IMR-90 (cell line): ENCODE data around the gene PRM3. TPM values are rescaled to one million over a fixed set of nuclear protein-coding genes. Genes with fewer than 3 reads are reported as not detected.
A peak's percentile ranks its signal among the peaks of the same experiment; 100 is the strongest.

Experiments used
- ATAC-seq: fragments of 200-7000 bp; cut with Tn5 transposase; 2 replicates; pipeline ENCODE4 v1.9.1; 2020; ENCODE audit warnings: low read depth, mild to moderate bottlenecking, moderate library complexity
- BruUV-seq: library from RNA; stranded (reverse); fragments of 400-500 nt; replicated peaks from 2 replicates; lab custom pipeline; 2021; lab: Mats Ljungman, UMichigan
- CTCF ChIA-PET: fragments of 300-600 bp; formaldehyde crosslinking; extraction: SDS; loops from one replicate; lab custom pipeline; 2021; ENCODE audit warnings: antibody characterized with exemption; lab: Yijun Ruan, JAX
- POLR2A ChIA-PET: fragments of 300-600 bp; sonication (Branson Sonifier 250); formaldehyde crosslinking; loops from one replicate; lab custom pipeline; 2022; ENCODE audit warnings: antibody characterized with exemption; ENCODE audit not compliant: unreplicated experiment; lab: Charles Lee
- DNase-seq: peaks from one replicate; pipeline ENCODE4 v3.0.0; 2013
- H2AFZ ChIP-seq: replicated peaks from 2 replicates; pipeline ENCODE3; 2013; ENCODE audit warnings: low read length, mild to moderate bottlenecking; ENCODE audit not compliant: poor library complexity
- H2AK5ac ChIP-seq: 2 replicates; pipeline ENCODE4 v1.6.1; 2013; ENCODE audit warnings: low read depth, low read length, inconsistent platforms
- H2AK9ac ChIP-seq: replicated peaks from 2 replicates; pipeline ENCODE3; 2013; ENCODE audit warnings: mild to moderate bottlenecking, low read depth, low read length, moderate library complexity; ENCODE audit not compliant: poor library complexity
- H2BK120ac ChIP-seq: 2 replicates; pipeline ENCODE4 v1.6.1; 2013; ENCODE audit warnings: low read depth, low read length, inconsistent platforms
- H2BK15ac ChIP-seq: 3 replicates; pipeline ENCODE4 v1.6.1; 2013; ENCODE audit warnings: low read depth, low read length, inconsistent platforms
- H2BK20ac ChIP-seq: 2 replicates; pipeline ENCODE4 v1.6.1; 2013; ENCODE audit warnings: low read depth, mild to moderate bottlenecking, inconsistent platforms, low read length, moderate library complexity
- H2BK5ac ChIP-seq: 2 replicates; pipeline ENCODE4 v1.6.1; 2013; ENCODE audit warnings: mild to moderate bottlenecking, low read depth, low read length, inconsistent platforms; ENCODE audit not compliant: poor library complexity, severe bottlenecking
- H3K14ac ChIP-seq: replicated peaks from 2 replicates; pipeline ENCODE4 v1.6.1; 2013; ENCODE audit warnings: low read depth, low read length, inconsistent platforms
- H3K18ac ChIP-seq: 2 replicates; pipeline ENCODE4 v1.6.1; 2013; ENCODE audit warnings: low read depth, low read length, control low read depth
- H3K23ac ChIP-seq: 2 replicates; pipeline ENCODE4 v1.6.1; 2013; ENCODE audit warnings: low read depth, low read length, inconsistent platforms
- H3K27ac ChIP-seq: 2 replicates; pipeline ENCODE4 v1.5.1; 2013; ENCODE audit warnings: mild to moderate bottlenecking, control low read depth, low read length; ENCODE audit not compliant: insufficient read depth
- H3K27me3 ChIP-seq: 2 replicates; pipeline ENCODE4 v1.6.1; 2013; ENCODE audit warnings: low read length; ENCODE audit not compliant: control insufficient read depth, insufficient read depth
- H3K36me3 ChIP-seq: 2 replicates; pipeline ENCODE4 v1.6.1; 2013; ENCODE audit warnings: low read length, mixed read lengths; ENCODE audit not compliant: control insufficient read depth, insufficient read depth
- H3K4ac ChIP-seq: 2 replicates; pipeline ENCODE4 v1.6.1; 2013; ENCODE audit warnings: low read depth, low read length, inconsistent platforms
- H3K4me1 ChIP-seq: 2 replicates; pipeline ENCODE4 v1.6.1; 2013; ENCODE audit warnings: low read length, mixed read lengths; ENCODE audit not compliant: control insufficient read depth, insufficient read depth
- H3K4me2 ChIP-seq: 2 replicates; pipeline ENCODE4 v1.6.1; 2013; ENCODE audit warnings: low read depth, mild to moderate bottlenecking, control low read depth, low read length, moderate library complexity
- H3K4me3 ChIP-seq: 2 replicates; pipeline ENCODE4 v1.5.1; 2013; ENCODE audit warnings: low read depth, mild to moderate bottlenecking, control low read depth, low read length, moderate library complexity; ENCODE audit not compliant: insufficient read depth
- H3K56ac ChIP-seq: 2 replicates; pipeline ENCODE4 v1.6.1; 2013; ENCODE audit warnings: low read length, inconsistent platforms; ENCODE audit not compliant: insufficient read depth; ENCODE audit errors: extremely low read depth
- H3K79me1 ChIP-seq, 2 experiments: 2 replicates each; pipeline ENCODE4 v1.6.1; 2013; ENCODE audit warnings: low read length in 2 of 2, inconsistent platforms in 1 of 2, low read depth in 1 of 2
- H3K9ac ChIP-seq: 2 replicates; pipeline ENCODE4 v1.6.1; 2013; ENCODE audit warnings: low read depth, low read length, control low read depth
- H3K9me1 ChIP-seq: 2 replicates; pipeline ENCODE4 v1.6.1; 2013; ENCODE audit warnings: low read length, inconsistent platforms; ENCODE audit not compliant: insufficient read depth
- H3K9me3 ChIP-seq: 2 replicates; pipeline ENCODE4 v1.6.1; 2013; ENCODE audit warnings: low read length; ENCODE audit not compliant: control insufficient read depth, insufficient read depth
- H4K20me1 ChIP-seq: 2 replicates; pipeline ENCODE4 v1.6.1; 2013; ENCODE audit warnings: low read length, inconsistent platforms; ENCODE audit not compliant: insufficient read depth
- H4K5ac ChIP-seq: 2 replicates; pipeline ENCODE4 v1.6.1; 2013; ENCODE audit warnings: mild to moderate bottlenecking, low read depth, low read length, control low read depth
- H4K8ac ChIP-seq, 2 experiments: 2 replicates each; pipeline ENCODE4 v1.6.1; 2013; ENCODE audit warnings: low read depth in 2 of 2, low read length in 2 of 2, control low read depth in 1 of 2, inconsistent platforms in 1 of 2
- H4K91ac ChIP-seq: 2 replicates; pipeline ENCODE4 v1.6.1; 2013; ENCODE audit warnings: low read depth, low read length, inconsistent platforms; ENCODE audit not compliant: insufficient read depth
- BHLHE40 ChIP-seq: fragments of 150-350 bp; IDR thresholded peaks from 2 replicates; pipeline ENCODE4 v1.6.1; 2016; ENCODE audit warnings: mild to moderate bottlenecking, low read depth, low read length
- CEBPB ChIP-seq: IDR thresholded peaks from 2 replicates; pipeline ENCODE4 v1.6.1; 2012; ENCODE audit warnings: low read depth, low read length, improper control_type of control experiment
- CHD1 ChIP-seq: IDR thresholded peaks from 2 replicates; pipeline ENCODE4 v1.6.1; 2012; ENCODE audit warnings: low read depth, low read length, improper control_type of control experiment
- NFE2L2 ChIP-seq: fragments of 150-350 bp; IDR thresholded peaks from 2 replicates; pipeline ENCODE4 v1.6.1; 2016; ENCODE audit warnings: low read depth, mild to moderate bottlenecking, low read length
- RAD21 ChIP-seq: IDR thresholded peaks from 2 replicates; pipeline ENCODE4 v1.6.1; 2012; ENCODE audit warnings: low read length, improper control_type of control experiment
- RCOR1 ChIP-seq: IDR thresholded peaks from 2 replicates; pipeline ENCODE4 v1.6.1; 2012; ENCODE audit warnings: mild to moderate bottlenecking, low read length, improper control_type of control experiment; ENCODE audit not compliant: insufficient replicate concordance
- RFX5 ChIP-seq: IDR thresholded peaks from 2 replicates; pipeline ENCODE4 v1.8.0; 2012; ENCODE audit warnings: low read depth, mild to moderate bottlenecking, low read length, moderate library complexity
- WGBS, 2 experiments: methylation state at CpG; one replicate each; pipeline versions ENCODE4 v1.1.5 to v1.1.7; 2013; ENCODE audit warnings: missing lambda C conversion rate in 2 of 2; ENCODE audit not compliant: insufficient read length in 1 of 2; ENCODE audit errors: extremely low coverage in 2 of 2; 5-methylcytosine and 5-hydroxymethylcytosine counted together
- dilution Hi-C: fragments of 300-500 bp; cut with HindIII; formaldehyde crosslinking; loops from one replicate; pipeline ENCODE4 v1.14.3; 2018; ENCODE audit warnings: low sequenced_read_pairs; ENCODE audit not compliant: unreplicated experiment
- in situ Hi-C: fragments of 300-500 bp; cut with MboI; formaldehyde crosslinking; loops from 3 replicates; pipeline ENCODE4 v1.14.3; 2019; ENCODE audit warnings: low sequenced_read_pairs, inconsistent platforms, mixed read lengths
- intact Hi-C: fragments of 100-400 bp; cut with micrococcal nuclease; formaldehyde crosslinking; loops from 2 replicates; pipeline ENCODE4 v1.10.0; 2022
- polyA plus RNA-seq, 3 experiments: library from polyadenylated mRNA; depleted of rRNA; stranded (reverse); fragments of >200 nt; gene quantifications; 2 replicates each; pipeline ENCODE4 v1.2.3, GENCODE V29; 2012; ENCODE audit warnings: low replicate concordance in 1 of 3
- total RNA-seq: library from RNA; depleted of rRNA; stranded (reverse); fragments of >200 nt; gene quantifications from 2 replicates; pipeline ENCODE4 v1.2.3, GENCODE V29; 2012
- TF ChIP-seq, protein P1 (sequence below): fragments of 150-350 bp; IDR thresholded peaks from 2 replicates; pipeline ENCODE4 v1.6.1; 2017; ENCODE audit warnings: mild to moderate bottlenecking, antibody characterized with exemption, low read length, low read depth
- TF ChIP-seq, protein P2 (sequence below): fragments of 150-350 bp; IDR thresholded peaks from 2 replicates; pipeline ENCODE4 v1.6.1; 2016; ENCODE audit warnings: low read depth, mild to moderate bottlenecking, low read length, moderate library complexity, borderline replicate concordance

The PRM3 gene
- total and polyA plus RNA-seq, 2 of the 4 experiments (the other 2 are of a cell fraction): not detected

DNA sequence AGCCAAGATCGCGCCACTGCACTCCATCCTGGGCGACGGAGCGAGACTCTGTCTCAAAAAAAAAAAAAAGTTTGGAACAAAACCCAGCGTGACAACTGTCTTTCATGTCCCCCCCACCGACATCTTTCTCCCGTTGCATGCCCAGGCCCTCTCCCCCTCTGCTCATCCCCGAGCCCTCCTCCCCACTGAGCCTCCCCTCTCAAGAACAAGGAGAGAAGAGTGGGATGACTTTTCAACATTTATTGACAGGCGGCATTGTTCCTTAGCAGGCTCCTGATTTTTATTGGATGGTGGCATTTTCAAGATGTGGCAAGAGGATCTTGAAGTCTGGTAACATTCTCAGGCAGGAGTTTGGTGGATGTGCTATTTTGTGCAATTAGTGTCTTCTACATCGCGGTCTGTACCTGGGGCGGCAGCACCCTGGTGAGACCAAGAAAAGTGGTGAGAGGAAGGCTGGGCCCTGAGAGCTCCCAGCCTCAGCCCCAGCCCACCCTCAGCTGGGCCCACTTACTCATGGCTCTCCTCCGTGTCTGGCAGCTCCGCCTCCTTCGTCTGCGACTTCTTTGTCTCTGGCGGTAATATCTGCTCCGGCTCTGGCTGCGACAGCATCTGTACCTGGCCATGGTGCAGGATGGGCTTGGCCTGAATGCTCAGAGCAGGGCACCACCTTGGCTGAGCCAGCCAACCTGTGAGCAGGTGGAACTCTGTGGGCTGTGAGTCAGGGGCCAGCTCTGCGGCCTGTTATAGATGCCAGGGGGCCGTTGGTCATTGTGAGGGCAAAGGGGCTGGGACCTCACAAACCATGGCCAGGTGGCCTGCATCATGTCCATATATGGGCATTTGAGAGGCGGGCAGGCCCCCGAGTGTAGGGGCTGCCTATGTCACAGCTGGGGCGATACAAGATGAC, 7.4 kb upstream of the PRM3 start, which contains the start of gene PRM1 (continued):
- TF ChIP-seq RFX5: no peak

DNA sequence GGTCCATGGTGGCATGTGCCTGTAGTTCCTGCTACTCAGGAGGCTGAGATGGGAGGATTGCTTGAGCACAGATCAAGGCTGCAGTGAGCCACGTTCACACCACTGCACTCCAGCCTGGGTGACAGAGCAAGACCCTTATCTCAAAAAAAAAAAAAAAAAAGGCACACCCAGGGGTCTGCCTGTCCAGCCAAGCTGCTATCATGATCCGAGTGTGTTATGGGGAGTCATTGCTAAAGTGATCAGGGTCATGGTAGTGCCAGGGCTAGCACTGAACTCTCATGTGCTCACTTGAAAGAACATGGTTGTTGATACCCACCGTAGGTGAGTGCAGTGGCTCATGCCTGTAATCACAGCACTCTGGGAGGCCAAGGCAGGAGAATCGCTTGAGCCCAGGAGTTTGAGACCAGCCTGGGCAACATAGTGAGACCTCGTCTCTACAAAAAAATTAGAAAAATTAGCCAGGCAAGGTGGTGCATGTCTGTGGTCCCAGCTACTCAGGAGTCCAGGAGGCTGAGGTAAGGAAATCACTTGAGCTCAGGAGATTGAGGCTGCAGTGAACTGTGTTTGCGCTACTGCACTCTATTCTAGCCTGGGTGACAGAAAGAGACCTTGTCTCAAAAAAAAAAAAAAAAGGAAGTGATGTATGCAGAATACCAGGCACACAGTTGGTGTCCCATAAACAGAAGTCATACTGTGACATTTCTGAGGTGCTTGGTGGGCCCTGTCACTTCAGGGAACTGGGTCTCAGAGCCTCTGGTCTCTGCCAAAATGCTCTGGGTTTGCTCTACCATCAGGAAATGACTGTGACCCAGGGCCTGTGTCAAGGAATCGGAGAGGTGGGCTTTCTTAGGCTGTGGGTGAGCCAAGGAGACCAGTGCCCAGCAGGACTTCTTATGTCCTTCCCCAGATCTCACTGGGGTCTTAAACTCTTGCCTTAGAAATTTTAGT, 5.5 kb upstream of the PRM3 start:
- H4K5ac ChIP-seq: no peak overlapping the region
- dilution Hi-C loops (no loop called here), intact Hi-C loops (no loop called here), in situ Hi-C loops (no loop called here)
- no peak overlapping the region for H4K8ac ChIP-seq
- H3K18ac ChIP-seq: no peak overlapping the region
- peak overlapping the region; percentile 50; the same call in 1 of the 3 replicates for H2BK15ac ChIP-seq
- no peak overlapping the region for H2AFZ ChIP-seq
- WGBS, 2 experiments: 88% methylated on average over 4 of the region's 7 CpGs; no CpG with 5 or more reads in 1 of the 2 experiments
- no peak overlapping the region for H2AK5ac ChIP-seq
- H3K36me3 ChIP-seq: no peaks in the 10 kb centered on the region
- ChIA-PET CTCF (no interaction called here), POLR2A (no interaction called here)
- H3K4me1 ChIP-seq: peaks cover 2% of the 10 kb centered on the region; the same call in 1 of the 2 replicates
- no peak overlapping the region for H3K4me3 ChIP-seq
- no TSS peak for BruUV-seq
- H2BK120ac ChIP-seq: no peak overlapping the region
- H3K27ac ChIP-seq: no peak overlapping the region
- no peaks in the 10 kb centered on the region for H3K79me1 ChIP-seq
- H4K20me1 ChIP-seq: no peaks in the 10 kb centered on the region
- no peak overlapping the region for H2BK5ac ChIP-seq
- no peak for ATAC-seq
- no peak for DNase-seq
- H3K56ac ChIP-seq: no peak overlapping the region
- H3K4me2 ChIP-seq: no peak overlapping the region
- no peak overlapping the region for H3K9ac ChIP-seq
- H2BK20ac ChIP-seq: no peak overlapping the region
- peaks cover 7% of the 10 kb centered on the region for H3K9me3 ChIP-seq
- H2AK9ac ChIP-seq: no peak overlapping the region
- no peak overlapping the region for H3K23ac ChIP-seq
- no peak overlapping the region for H4K91ac ChIP-seq
- H3K14ac ChIP-seq: no peak overlapping the region
- peaks cover 16% of the 10 kb centered on the region for H3K27me3 ChIP-seq
- no peaks in the 10 kb centered on the region for H3K9me1 ChIP-seq
- no peak overlapping the region for H3K4ac ChIP-seq
- no peak for TF ChIP-seq RCOR1
- no peak for TF ChIP-seq RAD21
- TF ChIP-seq NFE2L2: no peak
- TF ChIP-seq CEBPB: no peak
- no peak for TF ChIP-seq CHD1
- TF ChIP-seq, protein P1, sequence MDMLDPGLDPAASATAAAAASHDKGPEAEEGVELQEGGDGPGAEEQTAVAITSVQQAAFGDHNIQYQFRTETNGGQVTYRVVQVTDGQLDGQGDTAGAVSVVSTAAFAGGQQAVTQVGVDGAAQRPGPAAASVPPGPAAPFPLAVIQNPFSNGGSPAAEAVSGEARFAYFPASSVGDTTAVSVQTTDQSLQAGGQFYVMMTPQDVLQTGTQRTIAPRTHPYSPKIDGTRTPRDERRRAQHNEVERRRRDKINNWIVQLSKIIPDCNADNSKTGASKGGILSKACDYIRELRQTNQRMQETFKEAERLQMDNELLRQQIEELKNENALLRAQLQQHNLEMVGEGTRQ: no peak
- no peak for TF ChIP-seq BHLHE40
- TF ChIP-seq, protein P2, sequence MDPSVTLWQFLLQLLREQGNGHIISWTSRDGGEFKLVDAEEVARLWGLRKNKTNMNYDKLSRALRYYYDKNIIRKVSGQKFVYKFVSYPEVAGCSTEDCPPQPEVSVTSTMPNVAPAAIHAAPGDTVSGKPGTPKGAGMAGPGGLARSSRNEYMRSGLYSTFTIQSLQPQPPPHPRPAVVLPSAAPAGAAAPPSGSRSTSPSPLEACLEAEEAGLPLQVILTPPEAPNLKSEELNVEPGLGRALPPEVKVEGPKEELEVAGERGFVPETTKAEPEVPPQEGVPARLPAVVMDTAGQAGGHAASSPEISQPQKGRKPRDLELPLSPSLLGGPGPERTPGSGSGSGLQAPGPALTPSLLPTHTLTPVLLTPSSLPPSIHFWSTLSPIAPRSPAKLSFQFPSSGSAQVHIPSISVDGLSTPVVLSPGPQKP: no peak
- TF ChIP-seq RFX5: no peak
